Loucy (cell line): ENCODE data around the gene AGPAT1.

Source experiments
- EZH2phosphoT487 ChIP-seq: fragments of 200-600 bp; IDR thresholded peaks from 2 replicates; pipeline ENCODE4 v1.6.1; 2018; ENCODE audit warnings: antibody characterized with exemption, mild to moderate bottlenecking, moderate library complexity, borderline replicate concordance
- TF ChIP-seq, protein P1 (sequence below): fragments of 200-600 bp; sonication (generic); conservative IDR thresholded peaks from 2 replicates; pipeline ENCODE4 v1.5.1; 2014; ENCODE audit warnings: mild to moderate bottlenecking, antibody characterized with exemption, low read length

- no peak for TF ChIP-seq EZH2phosphoT487
- TF ChIP-seq, protein P1, sequence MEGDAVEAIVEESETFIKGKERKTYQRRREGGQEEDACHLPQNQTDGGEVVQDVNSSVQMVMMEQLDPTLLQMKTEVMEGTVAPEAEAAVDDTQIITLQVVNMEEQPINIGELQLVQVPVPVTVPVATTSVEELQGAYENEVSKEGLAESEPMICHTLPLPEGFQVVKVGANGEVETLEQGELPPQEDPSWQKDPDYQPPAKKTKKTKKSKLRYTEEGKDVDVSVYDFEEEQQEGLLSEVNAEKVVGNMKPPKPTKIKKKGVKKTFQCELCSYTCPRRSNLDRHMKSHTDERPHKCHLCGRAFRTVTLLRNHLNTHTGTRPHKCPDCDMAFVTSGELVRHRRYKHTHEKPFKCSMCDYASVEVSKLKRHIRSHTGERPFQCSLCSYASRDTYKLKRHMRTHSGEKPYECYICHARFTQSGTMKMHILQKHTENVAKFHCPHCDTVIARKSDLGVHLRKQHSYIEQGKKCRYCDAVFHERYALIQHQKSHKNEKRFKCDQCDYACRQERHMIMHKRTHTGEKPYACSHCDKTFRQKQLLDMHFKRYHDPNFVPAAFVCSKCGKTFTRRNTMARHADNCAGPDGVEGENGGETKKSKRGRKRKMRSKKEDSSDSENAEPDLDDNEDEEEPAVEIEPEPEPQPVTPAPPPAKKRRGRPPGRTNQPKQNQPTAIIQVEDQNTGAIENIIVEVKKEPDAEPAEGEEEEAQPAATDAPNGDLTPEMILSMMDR = no peak
Measured at GRCh38 chr6:32195902-32196681, 20.2 kb upstream of the AGPAT1 start.
